AG04449 (cell line): ENCODE measurements around the gene TBCA.

Experiments used
- CTCF ChIA-PET: fragments of 350-600 bp; formaldehyde crosslinking; extraction: SDS; loops from one replicate; lab custom pipeline; 2021; ENCODE audit warnings: antibody characterized with exemption; lab: Yijun Ruan, JAX
- POLR2A ChIA-PET: fragments of 400-600, 350-600 bp; formaldehyde crosslinking; extraction: SDS; loops from one replicate; lab custom pipeline; 2020; ENCODE audit warnings: antibody characterized with exemption, inconsistent platforms; lab: Yijun Ruan, JAX
- DNase-seq: peaks from one replicate; pipeline ENCODE4 v3.0.0-alpha.2; 2010; ENCODE audit warnings: low read depth, low spot score
- H3K4me3 ChIP-seq: 2 replicates; pipeline ENCODE4 v1.5.1; 2011; ENCODE audit warnings: low read depth, mild to moderate bottlenecking, control low read depth, low read length
- TF ChIP-seq, protein P1 (sequence below): IDR thresholded peaks from one replicate; pipeline ENCODE4 v1.5.1; 2011; ENCODE audit warnings: mild to moderate bottlenecking, moderate library complexity, low read length, control low read depth, inconsistent platforms; ENCODE audit not compliant: insufficient read depth; ENCODE audit errors: missing control alignments

The TBCA gene, protein sequence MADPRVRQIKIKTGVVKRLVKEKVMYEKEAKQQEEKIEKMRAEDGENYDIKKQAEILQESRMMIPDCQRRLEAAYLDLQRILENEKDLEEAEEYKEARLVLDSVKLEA

GRCh38 chr5:77775790-77776553 is at the start of gene TBCA:
Gene TBCA, minus strand, starts transcription at chr5:77776339. Its CDS starts 82 bp downstream, at chr5:77776257.
- TF ChIP-seq, protein P1, sequence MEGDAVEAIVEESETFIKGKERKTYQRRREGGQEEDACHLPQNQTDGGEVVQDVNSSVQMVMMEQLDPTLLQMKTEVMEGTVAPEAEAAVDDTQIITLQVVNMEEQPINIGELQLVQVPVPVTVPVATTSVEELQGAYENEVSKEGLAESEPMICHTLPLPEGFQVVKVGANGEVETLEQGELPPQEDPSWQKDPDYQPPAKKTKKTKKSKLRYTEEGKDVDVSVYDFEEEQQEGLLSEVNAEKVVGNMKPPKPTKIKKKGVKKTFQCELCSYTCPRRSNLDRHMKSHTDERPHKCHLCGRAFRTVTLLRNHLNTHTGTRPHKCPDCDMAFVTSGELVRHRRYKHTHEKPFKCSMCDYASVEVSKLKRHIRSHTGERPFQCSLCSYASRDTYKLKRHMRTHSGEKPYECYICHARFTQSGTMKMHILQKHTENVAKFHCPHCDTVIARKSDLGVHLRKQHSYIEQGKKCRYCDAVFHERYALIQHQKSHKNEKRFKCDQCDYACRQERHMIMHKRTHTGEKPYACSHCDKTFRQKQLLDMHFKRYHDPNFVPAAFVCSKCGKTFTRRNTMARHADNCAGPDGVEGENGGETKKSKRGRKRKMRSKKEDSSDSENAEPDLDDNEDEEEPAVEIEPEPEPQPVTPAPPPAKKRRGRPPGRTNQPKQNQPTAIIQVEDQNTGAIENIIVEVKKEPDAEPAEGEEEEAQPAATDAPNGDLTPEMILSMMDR = no peak
- DNase-seq = peak; percentile 24
- POLR2A ChIA-PET = no interaction called here
- CTCF ChIA-PET = no interaction called here
- H3K4me3 ChIP-seq = peak within 1 kb of the TSS; percentile 78

- POLR2A ChIA-PET = no interaction called here
- CTCF ChIA-PET = interaction anchor here (1.5 kb wide), 1 partner anchor 8 kb away, joined by 4 read pairs; no protein-coding TSS in a partner anchor
- TF ChIP-seq, protein P1 = no peak
- no peak overlapping the region for H3K4me3 ChIP-seq
- DNase-seq = no peak
Measured at GRCh38 chr5:77824981-77825380, 48.8 kb upstream of the TBCA start.

DNA sequence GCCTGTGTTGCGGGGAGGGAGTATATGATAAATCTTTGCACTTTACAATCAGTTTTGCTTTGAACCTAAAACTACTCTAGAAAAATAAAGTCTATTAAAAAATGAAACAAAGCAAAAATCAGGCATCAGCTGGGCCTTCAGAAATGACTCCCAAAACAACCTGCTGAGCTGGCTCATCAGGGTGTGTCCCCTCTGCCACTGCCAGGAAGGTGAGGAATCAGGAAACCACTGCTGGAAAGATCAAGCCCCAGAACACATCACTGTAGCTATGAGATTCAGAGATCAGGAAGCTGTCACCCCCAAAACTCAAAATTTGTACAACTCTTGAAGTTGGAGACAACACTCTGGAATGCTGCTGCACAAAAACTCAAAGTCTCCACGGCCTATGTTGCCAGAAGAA is 40.5 kb upstream of the TBCA start:
- ChIA-PET CTCF (no interaction called here), POLR2A (no interaction called here)
- TF ChIP-seq, protein P1 = no peak
- DNase-seq = no peak
- no peak overlapping the region for H3K4me3 ChIP-seq

DNA sequence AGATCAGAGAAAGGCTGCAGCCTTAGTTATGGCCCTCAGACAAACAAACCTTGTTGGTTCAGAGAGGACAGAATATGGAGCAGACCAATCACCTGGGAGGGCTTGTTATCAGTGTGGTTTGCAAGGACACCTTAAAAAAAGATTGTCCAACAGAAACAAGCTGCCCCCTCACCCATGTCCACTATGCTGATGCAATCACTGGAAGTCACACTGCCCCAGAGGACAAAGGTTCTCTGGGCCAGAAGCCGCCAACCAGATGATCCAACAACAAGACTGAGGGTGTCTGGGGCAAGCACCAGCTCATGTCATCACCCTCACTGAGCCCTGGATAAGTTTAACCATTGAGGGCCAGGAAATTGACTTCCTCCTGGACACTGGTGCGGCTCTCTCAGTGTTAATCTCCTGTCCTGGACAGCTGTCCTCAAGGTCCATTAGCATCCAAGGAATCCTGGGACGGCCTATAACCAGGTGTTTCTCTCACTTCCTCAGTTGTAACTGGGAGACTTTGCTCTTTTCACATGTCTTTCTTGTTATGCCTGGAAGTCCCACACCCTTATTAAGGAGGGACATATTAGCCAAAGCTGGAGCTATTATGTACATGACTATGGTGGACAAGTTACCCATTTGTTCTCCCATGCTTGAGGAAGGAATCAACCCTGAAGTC is 36.9 kb upstream of the TBCA start:
- H3K4me3 ChIP-seq = no peak overlapping the region
- ChIA-PET POLR2A (no interaction called here), CTCF (no interaction called here)
- TF ChIP-seq, protein P1 = no peak
- DNase-seq = no peak

- CTCF ChIA-PET = no interaction called here
- DNase-seq = no peak
- POLR2A ChIA-PET = no interaction called here
- TF ChIP-seq, protein P1 = no peak
- H3K4me3 ChIP-seq = no peak overlapping the region
Measured at GRCh38 chr5:77806213-77806843, 30.2 kb upstream of the TBCA start.

- TF ChIP-seq, protein P1 = no peak
- CTCF ChIA-PET = no interaction called here
- POLR2A ChIA-PET = interaction anchor here (0.8 kb wide), 1 partner anchor 245 kb away, joined by 3 read pairs; no protein-coding TSS in a partner anchor
- no peak for DNase-seq
- H3K4me3 ChIP-seq = no peak overlapping the region
Measured at GRCh38 chr5:77798456-77798855, 22.3 kb upstream of the TBCA start.
